H1 (cell line): ENCODE measurements around the gene CHAC2. TPM values are rescaled to one million over a fixed set of nuclear protein-coding genes. Genes with fewer than 3 reads are reported as not detected.

Experiments used
- CTCF ChIA-PET: fragments of 300-600 bp; sonication (Branson Sonifier 250); formaldehyde crosslinking; loops from one replicate; lab custom pipeline; 2021; ENCODE audit not compliant: partially characterized antibody; lab: Charles Lee
- POLR2A ChIA-PET: fragments of 300-600 bp; sonication (Branson Sonifier 250); formaldehyde crosslinking; loops from one replicate; lab custom pipeline; 2021; ENCODE audit warnings: inconsistent platforms; ENCODE audit not compliant: partially characterized antibody; lab: Charles Lee
- DNase-seq, 2 experiments: peaks; one replicate each; pipeline versions ENCODE4 v3.0.0 to v3.0.0-alpha.2; 2010 to 2022; ENCODE audit warnings: low spot score in 2 of 2, low read depth in 1 of 2, mixed read lengths in 1 of 2
- FAIRE-seq: peaks from 2 replicates; lab custom pipeline; 2011; peaks lifted over from hg19 to GRCh38; lab: Jason Lieb, UNC
- H2AFZ ChIP-seq: 2 replicates; pipeline ENCODE4 v1.8.1; 2012; ENCODE audit warnings: low read length, inconsistent platforms
- H2AK5ac ChIP-seq: 2 replicates; pipeline ENCODE4 v1.6.1; 2013; ENCODE audit warnings: low read depth, low read length
- H2BK120ac ChIP-seq: replicated peaks from 2 replicates; pipeline ENCODE3; 2013; ENCODE audit warnings: low read depth, low read length, inconsistent platforms
- H2BK12ac ChIP-seq: 2 replicates; pipeline ENCODE4 v1.6.1; 2013; ENCODE audit warnings: low read depth, low read length
- H2BK15ac ChIP-seq: 2 replicates; pipeline ENCODE4 v1.6.1; 2013; ENCODE audit warnings: low read length
- H2BK20ac ChIP-seq: 2 replicates; pipeline ENCODE4 v1.6.1; 2013; ENCODE audit warnings: low read length
- H2BK5ac ChIP-seq: 2 replicates; pipeline ENCODE4 v1.6.1; 2013; ENCODE audit warnings: low read depth, low read length
- H3K14ac ChIP-seq: 2 replicates; pipeline ENCODE4 v1.6.1; 2013; ENCODE audit warnings: inconsistent platforms; ENCODE audit not compliant: insufficient read length
- H3K18ac ChIP-seq: 2 replicates; pipeline ENCODE4 v1.6.1; 2013; ENCODE audit warnings: low read length; ENCODE audit errors: extremely low read depth
- H3K23ac ChIP-seq: 2 replicates; pipeline ENCODE4 v1.6.1; 2013; ENCODE audit warnings: inconsistent platforms; ENCODE audit not compliant: insufficient read length
- H3K23me2 ChIP-seq: 2 replicates; pipeline ENCODE4 v1.6.1; 2013; ENCODE audit warnings: low read depth, low read length
- H3K27ac ChIP-seq: 2 replicates; pipeline ENCODE4 v1.6.1; 2011; ENCODE audit warnings: low read depth, low read length, inconsistent platforms
- H3K27me3 ChIP-seq, 4 experiments: replicated peaks in 1 of 4; 1 replicate in 1 of 4; 2 replicates in 3 of 4; pipeline versions ENCODE4 v1.6.1 to v1.8.1; 2011 to 2013; ENCODE audit warnings: low read length in 3 of 4, mild to moderate bottlenecking in 3 of 4, inconsistent platforms in 2 of 4, mixed read lengths in 2 of 4, moderate library complexity in 1 of 4; ENCODE audit not compliant: control insufficient read depth in 3 of 4, insufficient read depth in 3 of 4; ENCODE audit errors: extremely low read depth in 1 of 4
- H3K36me3 ChIP-seq, 4 experiments: 2 replicates each; pipeline versions ENCODE4 v1.6.1 to v1.8.1; 2011 to 2013; ENCODE audit warnings: mild to moderate bottlenecking in 4 of 4, low read length in 3 of 4, moderate library complexity in 2 of 4, control low read depth in 1 of 4, inconsistent platforms in 1 of 4; ENCODE audit not compliant: insufficient read depth in 4 of 4, control insufficient read depth in 2 of 4
- H3K4ac ChIP-seq: replicated peaks from 2 replicates; pipeline ENCODE3; 2013; ENCODE audit warnings: low read length, low read depth, mixed read lengths, inconsistent platforms; ENCODE audit not compliant: insufficient read length
- H3K4me1 ChIP-seq, 4 experiments: replicated peaks in 1 of 4; 1 replicate in 1 of 4; 2 replicates in 3 of 4; pipeline versions ENCODE4 v1.6.1 to v1.8.1; 2011 to 2013; ENCODE audit warnings: low read length in 3 of 4, inconsistent platforms in 2 of 4, mixed read lengths in 1 of 4; ENCODE audit not compliant: insufficient read depth in 4 of 4, control insufficient read depth in 3 of 4
- H3K4me2 ChIP-seq, 2 experiments: 2 replicates each; pipeline versions ENCODE4 v1.6.1 to v1.8.1; 2011 to 2013; ENCODE audit warnings: low read depth in 2 of 2, low read length in 2 of 2, control low read depth in 1 of 2, inconsistent platforms in 1 of 2, mild to moderate bottlenecking in 1 of 2; ENCODE audit not compliant: insufficient read depth in 1 of 2
- H3K4me3 ChIP-seq, 4 experiments: fragments of 200-600, 300-600 bp in 1 of 4; sonication (generic), shearing (Covaris generic), sonication (Bioruptor Twin) in 1 of 4; 2 replicates each; pipeline versions ENCODE4 v1.5.1 to v1.8.1; 2011 to 2016; ENCODE audit warnings: low read length in 4 of 4, low read depth in 3 of 4, control low read depth in 2 of 4, inconsistent platforms in 2 of 4, mild to moderate bottlenecking in 2 of 4, mixed read lengths in 1 of 4, moderate library complexity in 1 of 4; ENCODE audit not compliant: insufficient read depth in 2 of 4; ENCODE audit errors: extremely low read depth in 1 of 4
- H3K56ac ChIP-seq: replicated peaks from 2 replicates; pipeline ENCODE3; 2013; ENCODE audit warnings: low read depth, mild to moderate bottlenecking, mixed read lengths, low read length, inconsistent platforms; ENCODE audit not compliant: insufficient read length
- H3K79me1 ChIP-seq: 2 replicates; pipeline ENCODE4 v1.6.1; 2013; ENCODE audit warnings: low read depth, low read length, control low read depth
- H3K79me2 ChIP-seq, 2 experiments: 2 replicates each; pipeline versions ENCODE4 v1.6.1 to v1.8.1; 2012 to 2013; ENCODE audit warnings: low read length in 2 of 2, mild to moderate bottlenecking in 2 of 2, inconsistent platforms in 1 of 2; ENCODE audit not compliant: insufficient read depth in 2 of 2, control insufficient read depth in 1 of 2
- H3K9ac ChIP-seq, 4 experiments: replicated peaks in 1 of 4; 1 replicate in 1 of 4; 2 replicates in 3 of 4; pipeline versions ENCODE4 v1.6.1 to v1.8.1; 2011 to 2013; ENCODE audit warnings: low read depth in 3 of 4, low read length in 3 of 4, control low read depth in 2 of 4, mild to moderate bottlenecking in 2 of 4, moderate library complexity in 2 of 4, inconsistent platforms in 1 of 4; ENCODE audit errors: extremely low read depth in 1 of 4
- H3K9me3 ChIP-seq, 2 experiments: 2 replicates each; pipeline versions ENCODE4 v1.6.1 to v1.8.1; 2012 to 2013; ENCODE audit warnings: mild to moderate bottlenecking in 2 of 2, moderate library complexity in 2 of 2, control low read depth in 1 of 2, inconsistent platforms in 1 of 2, low read depth in 1 of 2, low read length in 1 of 2, mixed read lengths in 1 of 2; ENCODE audit not compliant: insufficient read depth in 2 of 2
- H4K20me1 ChIP-seq, 2 experiments: replicated peaks in 1 of 2; 2 replicates each; pipeline versions ENCODE3 to v1.8.1; 2011 to 2013; ENCODE audit warnings: inconsistent platforms in 2 of 2, low read length in 2 of 2, mild to moderate bottlenecking in 1 of 2; ENCODE audit not compliant: insufficient read depth in 2 of 2, control insufficient read depth in 1 of 2
- H4K5ac ChIP-seq: 2 replicates; pipeline ENCODE4 v1.6.1; 2013; ENCODE audit warnings: low read length, low read depth, mixed read lengths, inconsistent platforms; ENCODE audit not compliant: insufficient read length
- H4K8ac ChIP-seq: 2 replicates; pipeline ENCODE4 v1.8.0; 2013; ENCODE audit warnings: mild to moderate bottlenecking, moderate library complexity, low read length, inconsistent platforms; ENCODE audit not compliant: insufficient read depth; ENCODE audit errors: extremely low read depth
- H4K91ac ChIP-seq: replicated peaks from 2 replicates; pipeline ENCODE3; 2013; ENCODE audit warnings: low read length, mixed read lengths, inconsistent platforms; ENCODE audit not compliant: insufficient read length
- CBX8 ChIP-seq: fragments of 300-800, 300-1000 bp; sonication (generic); IDR thresholded peaks from 2 replicates; pipeline ENCODE4 v1.7.1; 2016; ENCODE audit warnings: low read depth, low read length, borderline replicate concordance
- CEBPB ChIP-seq: IDR thresholded peaks from 2 replicates; pipeline ENCODE4 v1.6.1; 2012; ENCODE audit warnings: low read depth, low read length
- EGR1 ChIP-seq: IDR thresholded peaks from 2 replicates; pipeline ENCODE4 v1.6.1; 2011; ENCODE audit warnings: low read depth, low read length, borderline replicate concordance
- GTF2F1 ChIP-seq: IDR thresholded peaks from 2 replicates; pipeline ENCODE4 v1.6.1; 2012; ENCODE audit warnings: low read depth, low read length, improper control_type of control experiment, borderline replicate concordance
- JUND ChIP-seq: IDR thresholded peaks from 2 replicates; pipeline ENCODE4 v1.6.1; 2011; ENCODE audit warnings: mild to moderate bottlenecking, improper control_type of control experiment, low read length
- KDM1A ChIP-seq: fragments of 200-600, 300-600 bp; sonication (generic); IDR thresholded peaks from 2 replicates; pipeline ENCODE4 v1.7.1; 2016; ENCODE audit warnings: mild to moderate bottlenecking, low read length, borderline replicate concordance
- RAD21 ChIP-seq, 2 experiments: IDR thresholded peaks in 1 of 2; conservative IDR thresholded peaks in 1 of 2; 2 replicates each; pipeline ENCODE4 v1.6.1; 2011; ENCODE audit warnings: low read depth in 2 of 2, low read length in 2 of 2, improper control_type of control experiment in 1 of 2, inconsistent platforms in 1 of 2, mild to moderate bottlenecking in 1 of 2, moderate library complexity in 1 of 2
- RBBP5 ChIP-seq: IDR thresholded peaks from 2 replicates; pipeline ENCODE4 v1.7.1; 2012; ENCODE audit warnings: low read depth, mild to moderate bottlenecking, inconsistent platforms, low read length, moderate library complexity, borderline replicate concordance
- SIN3A ChIP-seq, 2 experiments: IDR thresholded peaks in 1 of 2; conservative IDR thresholded peaks in 1 of 2; 2 replicates each; pipeline ENCODE4 v1.6.1; 2011 to 2012; ENCODE audit warnings: low read length in 2 of 2, improper control_type of control experiment in 1 of 2, low read depth in 1 of 2, mild to moderate bottlenecking in 1 of 2
- SIX5 ChIP-seq: IDR thresholded peaks from 2 replicates; pipeline ENCODE4 v1.6.1; 2011; ENCODE audit warnings: mild to moderate bottlenecking, low read depth, low read length
- SP1 ChIP-seq: IDR thresholded peaks from 2 replicates; pipeline ENCODE4 v1.6.1; 2011; ENCODE audit warnings: low read depth, low read length
- TAF7 ChIP-seq: optimal IDR thresholded peaks from 2 replicates; pipeline ENCODE3; 2011; ENCODE audit warnings: low read depth, mild to moderate bottlenecking, inconsistent platforms, low read length, moderate library complexity, borderline replicate concordance
- whole genome bisulfite sequencing, 2 experiments: shearing (Covaris generic) in 1 of 2; methylation state at CpG; one replicate each; pipeline versions ENCODE4 v1.1.6 to v1.1.7; 2013 to 2015; ENCODE audit warnings: low lambda C conversion rate in 2 of 2, mixed read lengths in 2 of 2, inconsistent platforms in 1 of 2, low coverage in 1 of 2, missing lambda C conversion rate in 1 of 2; ENCODE audit not compliant: insufficient replicate concordance in 2 of 2, insufficient coverage in 1 of 2, insufficient read length in 1 of 2; ENCODE audit errors: extremely low coverage in 1 of 2, missing lambda C conversion rate in 1 of 2; 5-methylcytosine and 5-hydroxymethylcytosine counted together
- polyA plus RNA-seq, 7 experiments: library from polyadenylated mRNA; depleted of rRNA in 3 of 7; stranded (reverse) in 5 of 7; unstranded in 2 of 7; fragments of >200 nt in 5 of 7; fragments of 200-250 nt in 2 of 7; gene quantifications; 1 replicate in 5 of 7; 2 replicates in 1 of 7; 4 replicates in 1 of 7; pipeline versions ENCODE4 v1.2.1 to v1.2.3, GENCODE V29; 2011 to 2013; ENCODE audit warnings: missing spikeins in 2 of 7, mixed read lengths in 2 of 7
- total RNA-seq: library from RNA; stranded (reverse); fragmentation: NEBNext Ultra II Directional; extraction: Animal tissue kit (Norgen Biotek cat#: 25700); gene quantifications from 2 replicates; pipeline ENCODE4 v1.2.1, GENCODE V29; 2021
- TF ChIP-seq, protein P1 (sequence below): IDR thresholded peaks from 2 replicates; pipeline ENCODE4 v1.6.1; 2012; ENCODE audit warnings: inconsistent platforms

CHAC2 gene
- total and polyA plus RNA-seq, 2 of the 8 experiments (the other 6 are each of a cell fraction or from before 2014, with no cell fraction given), result 5.4 to 11.2 TPM

DNA sequence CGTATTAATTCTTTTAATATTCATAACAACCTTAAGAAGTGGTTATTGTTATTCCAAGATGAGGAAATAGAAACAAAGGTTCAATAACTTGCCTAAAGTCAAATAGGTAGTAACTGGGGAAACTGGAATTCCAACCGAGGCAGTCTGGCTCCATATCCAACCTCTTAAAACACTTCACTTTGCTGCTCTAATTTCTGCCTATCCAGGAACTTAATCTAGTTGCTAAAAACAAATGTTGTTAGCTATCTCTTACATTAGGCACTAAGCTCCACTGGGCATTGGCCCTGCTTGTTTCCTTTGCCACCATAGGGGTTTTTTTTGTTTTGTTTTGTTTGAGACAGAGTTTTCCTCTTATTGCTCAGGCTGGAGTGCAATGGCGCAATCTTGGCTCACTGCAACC is 44.0 kb downstream of the CHAC2 start:
- Histone ChIP-seq H3K18ac (no peak overlapping the region), H3K4me1 (no peaks in the 10 kb centered on the region), H3K79me2 (no peaks in the 10 kb centered on the region), H2AFZ (no peak overlapping the region), H2BK15ac (no peak overlapping the region), H3K9ac (no peak overlapping the region), H2BK120ac (no peak overlapping the region), H2BK20ac (no peak overlapping the region), H3K23ac (no peak overlapping the region), H3K27me3 (no peaks in the 10 kb centered on the region), H2AK5ac (no peak overlapping the region), H3K36me3 (peaks cover 6 to 47% (median 8%) of the 10 kb centered on the region in 4 experiments; a peak in 7 of 8 replicates), H3K4me3 (no peak overlapping the region), H3K23me2 (no peaks in the 10 kb centered on the region), H4K5ac (no peak overlapping the region), H3K56ac (no peak overlapping the region), H3K4ac (no peak overlapping the region), H3K14ac (no peak overlapping the region), H3K9me3 (no peaks in the 10 kb centered on the region), H2BK5ac (no peak overlapping the region), H4K91ac (no peak overlapping the region), H3K79me1 (no peaks in the 10 kb centered on the region), H3K27ac (no peak overlapping the region), H4K20me1 (no peaks in the 10 kb centered on the region), H4K8ac (no peak overlapping the region)
- FAIRE-seq (no peak), DNase-seq (no peak)
- 95% methylated on average over 3 of the region's 3 CpGs; no CpG with 5 or more reads in 1 of the 2 experiments for WGBS, 2 experiments
- POLR2A ChIA-PET, result no interaction called here
- TF ChIP-seq KDM1A (no peak), TAF7 (no peak), SP1 (no peak), RAD21 (IDR thresholded peaks at IDR 0.05 in 1 of 2, conservative IDR thresholded peaks at IDR 0.05 in 1 of 2; ENCODE audit: low read depth in 2 of 2, low read length in 2 of 2) (no peak), RBBP5 (no peak), JUND (no peak), GTF2F1 (no peak), CBX8 (no peak), SIX5 (no peak), CEBPB (no peak), EGR1 (no peak), SIN3A (conservative IDR thresholded peaks at IDR 0.05 in 1 of 2, IDR thresholded peaks at IDR 0.05 in 1 of 2; ENCODE audit: low read depth in 1 of 2, low read length in 2 of 2) (no peak)
- TF ChIP-seq, protein P1, sequence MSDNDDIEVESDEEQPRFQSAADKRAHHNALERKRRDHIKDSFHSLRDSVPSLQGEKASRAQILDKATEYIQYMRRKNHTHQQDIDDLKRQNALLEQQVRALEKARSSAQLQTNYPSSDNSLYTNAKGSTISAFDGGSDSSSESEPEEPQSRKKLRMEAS, result no peak
- TF ChIP-seq, all 59 proteins: peak for 0
- no peak overlapping the region for H3K4me2 ChIP-seq
- H2BK12ac ChIP-seq, result no peak overlapping the region
- CTCF ChIA-PET, result no interaction called here
